ENCODE results near the gene DNAAF3.

DNA sequence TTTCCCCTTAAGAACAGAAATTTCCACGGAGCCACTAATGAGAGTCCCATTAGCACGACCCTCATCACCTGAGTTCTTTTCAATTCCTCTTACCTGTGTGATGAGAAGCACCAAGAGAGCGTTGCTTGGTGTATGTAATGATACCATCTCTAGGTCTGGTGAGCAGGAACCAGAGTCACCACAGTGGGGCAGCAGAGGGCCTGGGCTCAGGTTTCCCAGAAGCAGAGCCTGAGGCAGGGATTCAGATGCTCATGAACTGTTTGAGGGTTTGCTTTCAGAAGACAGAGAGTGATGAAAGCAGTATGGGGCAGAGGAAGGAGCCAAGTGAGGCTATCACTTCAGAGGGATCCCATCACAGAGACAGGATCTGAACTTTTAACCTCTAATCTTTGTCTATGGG lies 46.0 kb upstream of the DNAAF3 start:
- no peak for TF ChIP-seq POLR2A (IDR thresholded peaks at IDR 0.05)
- TF ChIP-seq, protein P1, sequence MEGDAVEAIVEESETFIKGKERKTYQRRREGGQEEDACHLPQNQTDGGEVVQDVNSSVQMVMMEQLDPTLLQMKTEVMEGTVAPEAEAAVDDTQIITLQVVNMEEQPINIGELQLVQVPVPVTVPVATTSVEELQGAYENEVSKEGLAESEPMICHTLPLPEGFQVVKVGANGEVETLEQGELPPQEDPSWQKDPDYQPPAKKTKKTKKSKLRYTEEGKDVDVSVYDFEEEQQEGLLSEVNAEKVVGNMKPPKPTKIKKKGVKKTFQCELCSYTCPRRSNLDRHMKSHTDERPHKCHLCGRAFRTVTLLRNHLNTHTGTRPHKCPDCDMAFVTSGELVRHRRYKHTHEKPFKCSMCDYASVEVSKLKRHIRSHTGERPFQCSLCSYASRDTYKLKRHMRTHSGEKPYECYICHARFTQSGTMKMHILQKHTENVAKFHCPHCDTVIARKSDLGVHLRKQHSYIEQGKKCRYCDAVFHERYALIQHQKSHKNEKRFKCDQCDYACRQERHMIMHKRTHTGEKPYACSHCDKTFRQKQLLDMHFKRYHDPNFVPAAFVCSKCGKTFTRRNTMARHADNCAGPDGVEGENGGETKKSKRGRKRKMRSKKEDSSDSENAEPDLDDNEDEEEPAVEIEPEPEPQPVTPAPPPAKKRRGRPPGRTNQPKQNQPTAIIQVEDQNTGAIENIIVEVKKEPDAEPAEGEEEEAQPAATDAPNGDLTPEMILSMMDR (IDR thresholded peaks at IDR 0.05) = no peak

Data from lower leg skin (tissue), 3 donors.